ENCODE data around the gene CD4.
A peak's percentile ranks its signal among the peaks of the same experiment; 100 is the strongest.

CD4 gene

GRCh38 chr12:6778574-6779550 lies 10.5 kb upstream of the CD4 start:
- H3K27ac ChIP-seq (ENCODE audit: insufficient read depth, low read depth, low read length, poor library complexity, severe bottlenecking) = peak overlapping the region; percentile 91
- H3K4me3 ChIP-seq (ENCODE audit: insufficient read depth, low read depth, low read length) = peak overlapping the region; percentile 20
- H3K4me1 ChIP-seq (ENCODE audit: control insufficient read depth, insufficient read depth, low read length) = peaks cover 38% of the 10 kb centered on the region
- no peaks in the 10 kb centered on the region for H3K9me3 ChIP-seq (ENCODE audit: control insufficient read depth, low read length)
- H3K36me3 ChIP-seq (ENCODE audit: control insufficient read depth, insufficient read depth, low read length) = peaks cover 14% of the 10 kb centered on the region
- WGBS, 2 experiments = 5 to 6% methylated on average over 35 of the region's 35 CpGs
- H3K27me3 ChIP-seq (ENCODE audit: control insufficient read depth, insufficient read depth, low read length, poor library complexity, severe bottlenecking) = peaks cover 14% of the 10 kb centered on the region

GRCh38 chr12:6779708-6780432 lies 9.5 kb upstream of the CD4 start:
- no peak overlapping the region for H3K27ac ChIP-seq (ENCODE audit: insufficient read depth, low read depth, low read length, poor library complexity, severe bottlenecking)
- no peaks in the 10 kb centered on the region for H3K9me3 ChIP-seq (ENCODE audit: control insufficient read depth, low read length)
- 88 to 91% methylated on average over 6 of the region's 6 CpGs for WGBS, 2 experiments
- no peak overlapping the region for H3K4me3 ChIP-seq (ENCODE audit: insufficient read depth, low read depth, low read length)
- H3K27me3 ChIP-seq (ENCODE audit: control insufficient read depth, insufficient read depth, low read length, poor library complexity, severe bottlenecking) = peaks cover 8% of the 10 kb centered on the region
- peaks cover 8% of the 10 kb centered on the region for H3K36me3 ChIP-seq (ENCODE audit: control insufficient read depth, insufficient read depth, low read length)
- H3K4me1 ChIP-seq (ENCODE audit: control insufficient read depth, insufficient read depth, low read length) = peaks cover 38% of the 10 kb centered on the region

- WGBS, 2 experiments = 63 to 66% methylated on average over 6 of the region's 6 CpGs
- Histone ChIP-seq H3K4me1 (ENCODE audit: control insufficient read depth, insufficient read depth, low read length) (peaks cover 38% of the 10 kb centered on the region), H3K27me3 (ENCODE audit: control insufficient read depth, insufficient read depth, low read length, poor library complexity, severe bottlenecking) (peaks cover 8% of the 10 kb centered on the region)
These were observed 8.8 kb upstream of the CD4 start for GRCh38 chr12:6780573-6780972.

GRCh38 chr12:6782119-6782518 lies 7.2 kb upstream of the CD4 start:
- Histone ChIP-seq H3K4me3 (ENCODE audit: insufficient read depth, low read depth, low read length) (no peak overlapping the region), H3K9me3 (ENCODE audit: control insufficient read depth, low read length) (no peaks in the 10 kb centered on the region), H3K36me3 (ENCODE audit: control insufficient read depth, insufficient read depth, low read length) (no peaks in the 10 kb centered on the region), H3K4me1 (ENCODE audit: control insufficient read depth, insufficient read depth, low read length) (peaks cover 38% of the 10 kb centered on the region), H3K27me3 (ENCODE audit: control insufficient read depth, insufficient read depth, low read length, poor library complexity, severe bottlenecking) (peaks cover 8% of the 10 kb centered on the region), H3K27ac (ENCODE audit: insufficient read depth, low read depth, low read length, poor library complexity, severe bottlenecking) (no peak overlapping the region)
- WGBS, 2 experiments = 79 to 85% methylated on average over 6 of the region's 6 CpGs

More at GRCh38 chr12:6780573-6780972, 8.8 kb upstream of the CD4 start:
- H3K9me3 ChIP-seq (ENCODE audit: control insufficient read depth, low read length) = no peaks in the 10 kb centered on the region
- no peak overlapping the region for H3K4me3 ChIP-seq (ENCODE audit: insufficient read depth, low read depth, low read length)
- H3K27ac ChIP-seq (ENCODE audit: insufficient read depth, low read depth, low read length, poor library complexity, severe bottlenecking) = no peak overlapping the region
- H3K36me3 ChIP-seq (ENCODE audit: control insufficient read depth, insufficient read depth, low read length) = peaks cover 1% of the 10 kb centered on the region

- Histone ChIP-seq H3K4me1 (ENCODE audit: control insufficient read depth, insufficient read depth, low read length) (peaks cover 33% of the 10 kb centered on the region), H3K9me3 (ENCODE audit: control insufficient read depth, low read length) (no peaks in the 10 kb centered on the region), H3K27ac (ENCODE audit: insufficient read depth, low read depth, low read length, poor library complexity, severe bottlenecking) (no peak overlapping the region), H3K27me3 (ENCODE audit: control insufficient read depth, insufficient read depth, low read length, poor library complexity, severe bottlenecking) (no peaks in the 10 kb centered on the region), H3K4me3 (ENCODE audit: insufficient read depth, low read depth, low read length) (no peak overlapping the region), H3K36me3 (ENCODE audit: control insufficient read depth, insufficient read depth, low read length) (no peaks in the 10 kb centered on the region)
- WGBS, 2 experiments = 66% methylated on average over 10 of the region's 10 CpGs
These were observed 6.3 kb upstream of the CD4 start for GRCh38 chr12:6782850-6783566.

GRCh38 chr12:6783828-6784227 lies 5.5 kb upstream of the CD4 start:
- Histone ChIP-seq H3K9me3 (ENCODE audit: control insufficient read depth, low read length) (no peaks in the 10 kb centered on the region), H3K4me3 (ENCODE audit: insufficient read depth, low read depth, low read length) (no peak overlapping the region), H3K36me3 (ENCODE audit: control insufficient read depth, insufficient read depth, low read length) (no peaks in the 10 kb centered on the region), H3K4me1 (ENCODE audit: control insufficient read depth, insufficient read depth, low read length) (peaks cover 25% of the 10 kb centered on the region), H3K27me3 (ENCODE audit: control insufficient read depth, insufficient read depth, low read length, poor library complexity, severe bottlenecking) (no peaks in the 10 kb centered on the region), H3K27ac (ENCODE audit: insufficient read depth, low read depth, low read length, poor library complexity, severe bottlenecking) (no peak overlapping the region)
- 87 to 90% methylated on average over 9 of the region's 9 CpGs for WGBS, 2 experiments

- Histone ChIP-seq H3K27me3 (ENCODE audit: control insufficient read depth, insufficient read depth, low read length, poor library complexity, severe bottlenecking) (no peaks in the 10 kb centered on the region), H3K9me3 (ENCODE audit: control insufficient read depth, low read length) (no peaks in the 10 kb centered on the region), H3K36me3 (ENCODE audit: control insufficient read depth, insufficient read depth, low read length) (no peaks in the 10 kb centered on the region), H3K4me3 (ENCODE audit: insufficient read depth, low read depth, low read length) (no peak overlapping the region), H3K27ac (ENCODE audit: insufficient read depth, low read depth, low read length, poor library complexity, severe bottlenecking) (no peak overlapping the region), H3K4me1 (ENCODE audit: control insufficient read depth, insufficient read depth, low read length) (peaks cover 22% of the 10 kb centered on the region)
- 80 to 81% methylated on average over 5 of the region's 5 CpGs for WGBS, 2 experiments
These were observed 5.0 kb upstream of the CD4 start for GRCh38 chr12:6784296-6784695.

GRCh38 chr12:6784761-6785160 lies 4.6 kb upstream of the CD4 start:
- peaks cover 20% of the 10 kb centered on the region for H3K4me1 ChIP-seq (ENCODE audit: control insufficient read depth, insufficient read depth, low read length)
- no peaks in the 10 kb centered on the region for H3K9me3 ChIP-seq (ENCODE audit: control insufficient read depth, low read length)
- H3K27ac ChIP-seq (ENCODE audit: insufficient read depth, low read depth, low read length, poor library complexity, severe bottlenecking) = no peak overlapping the region
- no peaks in the 10 kb centered on the region for H3K36me3 ChIP-seq (ENCODE audit: control insufficient read depth, insufficient read depth, low read length)
- H3K4me3 ChIP-seq (ENCODE audit: insufficient read depth, low read depth, low read length) = no peak overlapping the region
- no peaks in the 10 kb centered on the region for H3K27me3 ChIP-seq (ENCODE audit: control insufficient read depth, insufficient read depth, low read length, poor library complexity, severe bottlenecking)
- 92 to 94% methylated on average over 5 of the region's 5 CpGs for WGBS, 2 experiments

- Histone ChIP-seq H3K27ac (ENCODE audit: insufficient read depth, low read depth, low read length, poor library complexity, severe bottlenecking) (no peak overlapping the region), H3K9me3 (ENCODE audit: control insufficient read depth, low read length) (no peaks in the 10 kb centered on the region), H3K4me3 (ENCODE audit: insufficient read depth, low read depth, low read length) (no peak overlapping the region), H3K27me3 (ENCODE audit: control insufficient read depth, insufficient read depth, low read length, poor library complexity, severe bottlenecking) (no peaks in the 10 kb centered on the region), H3K36me3 (ENCODE audit: control insufficient read depth, insufficient read depth, low read length) (no peaks in the 10 kb centered on the region), H3K4me1 (ENCODE audit: control insufficient read depth, insufficient read depth, low read length) (peaks cover 14% of the 10 kb centered on the region)
- WGBS, 2 experiments = 65 to 66% methylated on average over 8 to 9 of the region's 9 CpGs
These were observed 2.8 kb upstream of the CD4 start for GRCh38 chr12:6786416-6787094.

Data from ectodermal cell (in vitro differentiated cells).